Measurements from ENCODE around the gene RANBP9. TPM values are rescaled to one million over a fixed set of nuclear protein-coding genes. Genes with fewer than 3 reads are reported as not detected.

RANBP9 gene
- total RNA-seq = 10 to 100 TPM; 14.1 to 17.9 (median 15.9) TPM
- long read RNA-seq, partial matches to known transcripts = 0 of 1 reads
- long read RNA-seq, other reads (novel, unspliced or antisense) = 1 of 1 reads

GRCh38 chr6:13711733-13712598 lies at the start of gene RANBP9:
Gene RANBP9, minus strand, starts transcription at chr6:13711835. Its CDS starts 330 bp downstream, at chr6:13711505.
- under 1% methylated on average over 11 of the region's 102 CpGs for WGBS (ENCODE audit: insufficient coverage, low coverage, low lambda C conversion rate, missing lambda C conversion rate)
- TF ChIP-seq POLR2A (IDR thresholded peaks at IDR 0.05) (peak; percentile 89), CTCF (IDR thresholded peaks at IDR 0.05) (no peak)
- ATAC-seq = peak; percentile 81 to 92 (median 87)
- intact Hi-C loops (cut with DNase I) = no loop called here
- Histone ChIP-seq H3K36me3 (no peaks in the 10 kb centered on the region), H3K9me3 (no peaks in the 10 kb centered on the region), H3K27me3 (no peaks in the 10 kb centered on the region), H3K27ac (peak within 1 kb of the TSS; percentile 79 to 96 (median 91)), H3K4me1 (peaks cover 0 to 16% (median 2%) of the 10 kb centered on the region in 4 donors), H3K4me3 (peak within 1 kb of the TSS; percentile 71 to 81 (median 74))
- peak; percentile 92 to 93 (median 93) for DNase-seq

GRCh38 chr6:13760307-13761304 lies 49.0 kb upstream of the RANBP9 start:
- Histone ChIP-seq H3K27ac (no peak overlapping the region), H3K4me3 (no peak overlapping the region), H3K27me3 (no peaks in the 10 kb centered on the region), H3K36me3 (no peaks in the 10 kb centered on the region), H3K4me1 (no peaks in the 10 kb centered on the region), H3K9me3 (no peaks in the 10 kb centered on the region)
- DNase-seq = no peak
- peak; percentile 20 to 89 (median 36) for ATAC-seq
- TF ChIP-seq POLR2A (IDR thresholded peaks at IDR 0.05) = no peak
- TF ChIP-seq CTCF (IDR thresholded peaks at IDR 0.05) = no peak
- intact Hi-C loops (cut with DNase I) = no loop called here
- WGBS (ENCODE audit: insufficient coverage, low coverage, low lambda C conversion rate, missing lambda C conversion rate) = 59% methylated on average over 9 of the region's 11 CpGs

GRCh38 chr6:13759025-13759424 lies 47.4 kb upstream of the RANBP9 start:
- 67% methylated on average over 1 of the region's 6 CpGs for WGBS (ENCODE audit: insufficient coverage, low coverage, low lambda C conversion rate, missing lambda C conversion rate)
- Histone ChIP-seq H3K27me3 (no peaks in the 10 kb centered on the region), H3K4me3 (no peak overlapping the region), H3K4me1 (no peaks in the 10 kb centered on the region), H3K36me3 (no peaks in the 10 kb centered on the region), H3K27ac (no peak overlapping the region), H3K9me3 (no peaks in the 10 kb centered on the region)
- ATAC-seq = no peak
- no peak for TF ChIP-seq CTCF (IDR thresholded peaks at IDR 0.05)
- no peak for DNase-seq
- intact Hi-C loops (cut with DNase I) = no loop called here

GRCh38 chr6:13754644-13755043 lies 43.0 kb upstream of the RANBP9 start:
- intact Hi-C loops (cut with DNase I) = no loop called here
- no peak for TF ChIP-seq POLR2A (IDR thresholded peaks at IDR 0.05)
- no peak for ATAC-seq
- H3K36me3 ChIP-seq = no peaks in the 10 kb centered on the region
- H3K9me3 ChIP-seq = no peaks in the 10 kb centered on the region
- no peaks in the 10 kb centered on the region for H3K27me3 ChIP-seq
- no peak overlapping the region for H3K4me3 ChIP-seq
- no peak overlapping the region for H3K27ac ChIP-seq
- no peak for DNase-seq
- WGBS (ENCODE audit: insufficient coverage, low coverage, low lambda C conversion rate, missing lambda C conversion rate) = 100% methylated on average over 1 of the region's 2 CpGs
- H3K4me1 ChIP-seq = no peaks in the 10 kb centered on the region

All from right lobe of liver (tissue), 6 donors.